Activated naive CD8-positive, alpha-beta T cell treated with anti-CD3 and anti-CD28 coated beads, Interleukin-2, amount 10 ng/mL, durations not matched to agents 7 days and 5 days (primary cell): ENCODE data around the gene HMGCL. TPM values are rescaled to one million over a fixed set of nuclear protein-coding genes. Genes with fewer than 3 reads are reported as not detected.
"Not testable (repeated sequence)": the region's sequence is repeated elsewhere in the genome, so short reads cannot be mapped to it uniquely, and the experiment has no call there.

Source experiments
- ATAC-seq: fragments of 150-1000 bp; cut with Tn5 transposase; one replicate; pipeline ENCODE4 v1.10.0; 2021; ENCODE audit warnings: low read depth, moderate library complexity
- POLR2A ChIA-PET: fragments of 350-600 bp; sonication (Branson Sonifier 250); formaldehyde crosslinking; loops from one replicate; lab custom pipeline; 2021; ENCODE audit warnings: antibody characterized with exemption; lab: Charles Lee
- DNase-seq: peaks from one replicate; pipeline ENCODE4 v3.0.0; 2021
- H3K27ac Mint-ChIP-seq: one replicate; pipeline ENCODE4 v1.8.0; 2022; ENCODE audit warnings: mild to moderate bottlenecking, mixed read lengths
- H3K27me3 Mint-ChIP-seq: one replicate; pipeline ENCODE4 v1.8.0; 2022; ENCODE audit warnings: mild to moderate bottlenecking, moderate library complexity, mixed read lengths
- H3K36me3 Mint-ChIP-seq: one replicate; pipeline ENCODE4 v1.8.0; 2021; ENCODE audit warnings: mild to moderate bottlenecking, mixed read lengths
- H3K4me1 Mint-ChIP-seq: one replicate; pipeline ENCODE4 v1.8.0; 2021; ENCODE audit warnings: mixed read lengths
- H3K4me3 Mint-ChIP-seq: one replicate; pipeline ENCODE4 v1.8.0; 2022; ENCODE audit warnings: mild to moderate bottlenecking, moderate library complexity, mixed read lengths
- H3K9me3 Mint-ChIP-seq: one replicate; pipeline ENCODE4 v1.8.0; 2021; ENCODE audit warnings: mixed read lengths
- total RNA-seq, 2 experiments: library from RNA; stranded (reverse); gene quantifications; one replicate each; pipeline ENCODE4 v1.2.3, GENCODE V29; 2021

HMGCL gene
- total RNA-seq, 2 experiments from 2014 or later = 35.4 to 37.2 TPM

DNA sequence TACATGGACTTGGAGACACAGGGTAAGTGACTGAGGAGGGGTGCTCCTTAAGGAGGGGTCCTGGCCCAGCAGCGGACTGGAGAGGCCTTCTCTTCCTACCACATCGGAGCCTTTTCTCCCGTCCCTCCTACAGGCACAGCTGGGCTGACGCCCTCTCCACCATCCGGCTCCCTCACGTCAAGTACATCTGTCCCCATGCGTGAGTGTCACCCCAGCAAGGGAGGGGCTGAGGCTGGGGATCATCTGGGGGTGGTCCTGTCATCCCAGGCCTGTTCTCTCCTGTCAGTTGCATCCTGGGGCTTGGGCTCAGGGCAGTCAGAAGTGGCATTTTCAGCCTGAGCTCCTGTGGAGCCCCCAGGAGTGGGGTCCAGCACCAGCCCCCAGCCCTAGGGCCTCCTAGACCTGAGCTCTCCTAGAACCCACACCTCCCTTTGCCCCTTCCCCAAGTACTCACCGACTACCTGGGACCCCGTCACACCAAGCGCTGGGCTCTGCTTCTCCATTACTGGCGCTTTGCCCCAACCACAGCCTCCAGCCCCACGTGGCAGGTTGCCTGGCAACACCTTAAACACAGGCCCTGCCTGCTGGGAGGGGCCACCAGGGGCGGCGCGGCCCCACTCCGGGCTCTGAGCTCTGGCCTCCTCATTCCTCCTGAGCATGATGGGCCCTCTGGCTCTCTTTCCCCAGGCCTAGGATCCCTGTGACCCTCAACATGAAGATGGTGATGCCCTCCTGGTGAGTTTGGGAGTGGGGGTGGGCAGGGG is 32.0 kb downstream of the HMGCL start:
- DNase-seq (peak; percentile 45), ATAC-seq (no peak)
- Mint-ChIP-seq H3K27me3 (no peaks in the 10 kb centered on the region), H3K36me3 (peaks cover 16% of the 10 kb centered on the region), H3K27ac (no peak overlapping the region), H3K9me3 (no peaks in the 10 kb centered on the region), H3K4me3 (peak overlapping the region; percentile 40), H3K4me1 (peaks cover 12% of the 10 kb centered on the region)
- POLR2A ChIA-PET = interaction anchor here (0.7 kb wide), 1 partner anchor 166 kb away, joined by 3 read pairs; the partner anchor contains the start of gene PNRC2

DNA sequence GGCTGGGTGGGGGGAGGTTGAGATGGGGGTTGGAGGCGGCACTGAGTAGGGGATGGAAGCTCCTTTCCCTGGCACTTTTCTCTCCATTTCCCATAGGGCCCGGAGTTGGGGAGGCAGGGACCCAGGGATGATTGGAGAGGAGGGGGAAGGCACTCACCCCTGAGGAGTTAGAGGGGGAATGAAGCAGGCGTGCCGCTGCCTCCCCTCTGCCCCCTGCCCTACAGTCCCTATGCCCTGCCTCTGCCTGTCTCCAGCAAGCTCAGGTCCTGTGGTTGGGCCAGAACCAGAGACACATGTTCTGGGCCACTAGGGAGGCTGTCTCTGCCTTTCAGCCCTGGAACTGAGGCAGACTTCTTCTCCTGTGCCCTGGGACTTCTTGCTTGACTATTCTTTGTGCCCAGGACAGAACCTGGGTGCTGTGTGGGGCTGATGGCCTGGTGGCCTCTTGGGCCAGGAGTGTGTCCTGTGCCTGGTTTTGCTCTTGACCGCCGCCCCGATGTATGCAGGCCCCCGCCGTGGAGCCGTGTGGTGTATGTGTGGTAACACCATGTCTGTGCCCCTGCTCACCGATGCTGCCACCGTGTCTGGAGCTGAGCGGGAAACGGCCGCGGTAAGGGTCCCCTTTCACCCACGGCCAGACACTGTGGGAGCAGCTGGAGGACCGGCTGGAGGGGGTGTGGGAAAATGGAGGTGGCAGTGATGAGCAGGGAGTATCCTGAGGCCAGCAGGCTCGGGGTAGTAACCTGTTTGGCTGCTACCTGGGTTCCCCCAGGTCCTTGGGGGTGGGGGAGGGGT is 32.9 kb downstream of the HMGCL start:
- no peaks in the 10 kb centered on the region for H3K9me3 Mint-ChIP-seq
- ATAC-seq (no peak), DNase-seq (no peak)
- H3K27ac Mint-ChIP-seq = peak overlapping the region; percentile 98
- peak overlapping the region; percentile 98 for H3K4me3 Mint-ChIP-seq
- peaks cover 23% of the 10 kb centered on the region for H3K36me3 Mint-ChIP-seq
- POLR2A ChIA-PET = interaction anchor here (1.3 to 3.9 kb wide), 5 partner anchors 9 to 264 kb away, joined by 3 to 62 read pairs (median 12); partner anchors contain the start of genes GALE, PITHD1, PNRC2 and RPL11
- peaks cover 12% of the 10 kb centered on the region for H3K4me1 Mint-ChIP-seq
- no peaks in the 10 kb centered on the region for H3K27me3 Mint-ChIP-seq

DNA sequence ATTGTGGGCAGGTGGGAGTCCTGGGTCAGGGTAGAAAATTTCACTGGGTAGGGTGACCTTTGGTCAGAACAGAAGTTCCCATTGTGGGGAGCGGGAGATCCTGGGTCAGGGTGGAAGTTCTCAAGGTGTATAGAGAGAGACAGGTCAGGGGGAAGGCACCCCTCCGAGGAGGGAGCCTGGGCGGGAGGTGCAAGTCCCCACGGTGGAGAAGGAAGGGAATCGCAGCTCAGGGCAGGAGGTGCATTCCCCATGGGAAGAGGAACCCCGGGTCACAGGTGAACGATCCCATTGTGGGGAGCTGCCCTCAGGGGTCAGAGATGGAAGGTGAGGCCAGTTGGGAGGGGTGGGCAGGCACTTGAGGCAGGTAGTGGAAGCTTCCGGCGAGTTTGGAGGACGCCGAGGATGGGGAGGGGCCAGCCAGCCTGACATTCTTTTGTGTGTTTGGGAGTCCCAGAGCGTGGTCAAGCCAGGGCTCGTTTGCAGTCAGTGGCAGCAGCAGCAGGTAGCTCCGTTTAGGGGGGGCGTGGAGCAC is 33.6 kb downstream of the HMGCL start:
- Mint-ChIP-seq H3K9me3 (no peaks in the 10 kb centered on the region), H3K4me3 (peak overlapping the region; percentile 98), H3K27me3 (no peaks in the 10 kb centered on the region), H3K27ac (peak overlapping the region; percentile 98), H3K4me1 (peaks cover 12% of the 10 kb centered on the region), H3K36me3 (peaks cover 28% of the 10 kb centered on the region)
- POLR2A ChIA-PET = interaction anchor here (0.7 to 3.9 kb wide), 7 partner anchors 9 to 263 kb away, joined by 3 to 62 read pairs (median 4); partner anchors contain the start of genes ELOA, GALE, HMGCL and PITHD1
- DNase-seq (peak; percentile 56), ATAC-seq (peak; percentile 37)

DNA sequence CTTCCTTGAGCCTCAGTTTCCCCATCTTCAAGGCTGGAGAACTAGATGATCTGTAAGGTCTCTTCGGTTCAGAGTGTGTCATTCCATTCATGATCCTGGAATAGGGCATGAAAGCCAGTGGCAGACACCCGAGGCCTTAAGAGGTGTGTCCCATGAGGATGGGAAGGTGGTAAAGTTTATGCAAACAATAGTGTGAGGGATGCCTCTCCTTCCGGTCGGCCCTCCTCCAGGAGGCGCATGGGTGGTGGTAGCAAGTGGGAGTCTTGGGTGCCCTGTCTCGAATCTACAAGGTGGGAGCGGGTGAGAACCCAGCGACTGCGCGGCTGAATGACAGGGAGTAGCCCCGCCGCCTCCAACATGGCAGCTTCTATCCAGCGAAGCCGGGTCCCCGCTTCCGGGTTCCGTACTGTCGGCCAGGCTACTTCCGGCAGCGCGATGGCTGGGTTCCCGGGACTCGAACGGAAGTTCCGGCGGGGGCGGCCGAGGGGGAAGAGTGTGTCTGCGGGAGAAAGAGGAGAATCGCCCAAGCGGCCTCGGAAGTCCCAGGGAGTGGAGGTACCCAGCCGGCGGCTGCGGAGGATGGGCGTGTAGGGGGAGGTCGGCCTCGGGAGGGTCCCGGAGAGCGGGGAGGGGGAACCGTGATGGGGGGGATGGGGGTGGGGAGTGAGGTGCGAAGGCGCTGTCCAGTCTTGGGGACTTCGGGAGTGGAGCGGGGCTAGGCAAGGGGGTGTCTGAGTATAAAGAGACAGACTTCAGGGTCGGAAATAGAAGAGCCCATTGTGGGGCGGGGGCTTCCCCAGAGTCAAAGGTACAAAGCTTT is 34.3 kb downstream of the HMGCL start, which contains the start of gene LYPLA2:
TSS of gene LYPLA2 (plus strand) at position 450 of the 820 bp plus-strand sequence. CDS start 1,538 bp downstream, outside the sequence.
- Mint-ChIP-seq H3K36me3 (peaks cover 31% of the 10 kb centered on the region), H3K27ac (peak within 1 kb of the TSS; percentile 98), H3K4me1 (peaks cover 12% of the 10 kb centered on the region), H3K4me3 (peak within 1 kb of the TSS; percentile 98), H3K27me3 (no peaks in the 10 kb centered on the region), H3K9me3 (no peaks in the 10 kb centered on the region)
- POLR2A ChIA-PET = interaction anchor here (0.7 to 3.9 kb wide), 8 partner anchors 10 to 263 kb away, joined by 3 to 62 read pairs (median 4); partner anchors contain the start of genes ELOA, GALE, HMGCL and PITHD1
- ATAC-seq (peak; percentile 92), DNase-seq (peak; percentile 87)

DNA sequence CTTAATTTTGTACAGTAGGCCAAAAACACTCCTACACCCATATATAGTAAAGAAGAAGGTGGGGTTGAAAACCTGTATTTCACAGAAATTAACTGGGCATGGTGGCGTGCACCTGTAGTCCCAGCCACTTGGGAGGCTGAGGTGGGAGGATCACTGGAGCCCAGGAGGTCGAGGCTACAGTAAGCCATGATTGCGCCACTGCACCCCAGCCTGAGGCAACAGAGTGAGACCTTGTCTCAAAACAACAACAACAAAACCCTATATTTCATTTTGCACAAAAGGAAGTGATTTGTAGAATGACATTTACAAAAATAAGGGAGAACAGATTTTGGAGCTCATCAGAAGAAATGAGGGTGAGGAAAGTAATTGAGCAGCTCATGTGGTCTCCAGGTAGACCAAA is 36.5 kb downstream of the HMGCL start:
- ATAC-seq = no peak
- H3K27me3 Mint-ChIP-seq = no peaks in the 10 kb centered on the region
- peaks cover 12% of the 10 kb centered on the region for H3K4me1 Mint-ChIP-seq
- DNase-seq = no peak
- no peaks in the 10 kb centered on the region for H3K9me3 Mint-ChIP-seq
- no peak overlapping the region for H3K27ac Mint-ChIP-seq
- H3K4me3 Mint-ChIP-seq = no peak overlapping the region
- POLR2A ChIA-PET = interaction anchor here (1.0 to 3.9 kb wide), 3 partner anchors 9 to 12 kb away, joined by 3 to 62 read pairs (median 4); partner anchors contain the start of genes GALE and PITHD1
- peaks cover 31% of the 10 kb centered on the region for H3K36me3 Mint-ChIP-seq

DNA sequence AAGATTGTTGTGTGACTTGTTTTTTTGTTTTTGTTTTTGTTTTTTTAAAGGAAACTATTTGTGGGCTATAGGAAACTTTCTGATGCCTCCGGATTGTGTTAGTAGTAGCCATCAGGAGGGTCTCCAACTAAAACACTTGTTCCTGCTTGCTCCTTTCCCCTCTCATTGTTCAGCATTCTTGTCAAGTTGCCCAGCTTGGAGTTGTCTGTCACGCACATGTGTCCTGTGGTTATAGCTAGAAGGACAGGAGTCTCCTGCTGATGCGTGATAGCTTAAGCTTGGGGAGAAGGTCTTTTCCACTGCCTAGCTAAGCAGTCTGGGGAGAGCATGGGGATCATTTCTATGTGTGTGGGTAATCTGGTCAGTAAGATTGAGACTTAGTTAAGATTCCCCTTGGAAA is 37.5 kb downstream of the HMGCL start:
- no peak overlapping the region for H3K27ac Mint-ChIP-seq
- H3K36me3 Mint-ChIP-seq = peaks cover 31% of the 10 kb centered on the region
- H3K4me3 Mint-ChIP-seq = no peak overlapping the region
- DNase-seq (no peak), ATAC-seq (no peak)
- POLR2A ChIA-PET = interaction anchor here (1.0 to 1.4 kb wide), 2 partner anchors 11 to 13 kb away, joined by 3 to 4 read pairs; partner anchors contain the start of gene GALE
- no peaks in the 10 kb centered on the region for H3K27me3 Mint-ChIP-seq
- no peaks in the 10 kb centered on the region for H3K9me3 Mint-ChIP-seq
- peaks cover 9% of the 10 kb centered on the region for H3K4me1 Mint-ChIP-seq

DNA sequence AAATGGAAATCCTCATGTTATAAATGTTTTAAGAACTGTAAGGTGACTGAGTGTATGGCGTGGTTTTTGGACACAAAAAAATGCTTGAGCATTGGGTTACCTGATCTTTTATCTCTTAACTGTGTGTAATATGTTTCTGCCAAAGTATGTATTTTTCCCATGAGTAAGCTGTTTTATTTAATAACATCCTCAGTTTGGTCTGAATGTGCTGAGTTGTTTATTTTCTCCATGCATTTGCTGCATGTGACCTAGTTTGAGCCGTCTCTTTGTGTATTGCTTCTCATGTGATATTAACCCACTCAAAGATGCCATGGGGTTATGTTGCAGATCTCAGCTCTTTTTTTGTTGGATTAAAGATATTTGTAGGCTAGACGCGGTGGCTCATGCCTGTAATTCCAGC is 40.4 kb downstream of the HMGCL start:
- no peak for ATAC-seq
- no peak for DNase-seq
- peaks cover 30% of the 10 kb centered on the region for H3K36me3 Mint-ChIP-seq
- peaks cover 8% of the 10 kb centered on the region for H3K4me1 Mint-ChIP-seq
- POLR2A ChIA-PET = no interaction called here
- no peaks in the 10 kb centered on the region for H3K9me3 Mint-ChIP-seq
- no peak overlapping the region for H3K27ac Mint-ChIP-seq
- H3K4me3 Mint-ChIP-seq = no peak overlapping the region
- no peaks in the 10 kb centered on the region for H3K27me3 Mint-ChIP-seq

DNA sequence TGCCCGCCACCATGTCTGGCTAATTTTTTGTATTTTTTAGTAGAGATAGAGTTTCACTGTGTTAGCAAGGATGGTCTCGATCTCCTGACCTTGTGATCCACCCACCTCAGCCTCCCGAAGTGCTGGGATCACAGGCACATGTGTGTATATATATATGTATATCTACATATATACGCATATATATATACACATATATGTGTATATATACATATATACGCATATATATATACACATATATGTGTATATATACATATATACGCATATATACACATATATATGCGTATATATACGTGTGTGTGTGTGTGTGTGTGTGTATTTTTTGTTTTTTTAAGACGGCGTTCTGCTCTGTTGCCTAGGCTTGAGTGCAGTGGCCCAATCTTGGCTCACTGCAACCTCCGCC is 42.1 kb downstream of the HMGCL start:
- not testable (repeated sequence) for H3K4me3 Mint-ChIP-seq, H3K9me3 Mint-ChIP-seq, H3K27ac Mint-ChIP-seq, DNase-seq, H3K27me3 Mint-ChIP-seq, ATAC-seq
- POLR2A ChIA-PET = interaction anchor here (1.7 kb wide), 1 partner anchor 170 kb away, joined by 3 read pairs; no protein-coding TSS in a partner anchor
- Mint-ChIP-seq H3K4me1 (peaks cover 16% of the 10 kb centered on the region), H3K36me3 (peaks cover 24% of the 10 kb centered on the region)

DNA sequence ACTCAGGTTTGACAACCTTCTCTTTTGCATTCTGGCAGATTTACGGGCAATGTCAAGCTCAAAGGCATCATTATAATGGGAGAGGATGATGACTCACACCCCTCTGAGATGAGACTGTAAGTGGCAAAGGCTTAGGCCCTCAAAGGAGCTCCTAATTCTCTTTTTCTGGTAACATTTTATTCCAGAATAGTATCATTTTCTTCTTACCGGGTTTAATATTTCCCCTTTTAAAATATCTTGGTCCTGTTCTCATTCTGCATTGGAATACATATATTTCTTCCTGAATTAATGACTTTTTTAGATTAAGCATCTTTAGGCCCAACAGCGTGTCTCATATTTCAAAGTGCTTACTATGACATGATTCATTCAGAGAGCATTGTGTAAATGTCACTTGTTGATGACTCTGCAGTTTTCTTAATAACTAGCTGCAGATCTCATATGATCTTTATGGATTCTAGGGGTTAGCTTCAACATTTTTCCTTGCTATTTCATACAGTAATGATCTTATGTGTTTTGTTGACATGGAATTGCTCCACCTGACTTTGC is 45.3 kb downstream of the HMGCL start:
- POLR2A ChIA-PET = interaction anchor here (0.7 to 5.3 kb wide), 6 partner anchors 11 to 129 kb away, joined by 3 to 62 read pairs (median 4); partner anchors contain the start of genes ELOA, GALE, HMGCL and LYPLA2
- H3K27ac Mint-ChIP-seq = peak overlapping the region; percentile 83
- DNase-seq (no peak), ATAC-seq (no peak)
- H3K4me1 Mint-ChIP-seq = peaks cover 30% of the 10 kb centered on the region
- H3K4me3 Mint-ChIP-seq = peak overlapping the region; percentile 93
- peaks cover 7% of the 10 kb centered on the region for H3K36me3 Mint-ChIP-seq
- no peaks in the 10 kb centered on the region for H3K9me3 Mint-ChIP-seq
- no peaks in the 10 kb centered on the region for H3K27me3 Mint-ChIP-seq

DNA sequence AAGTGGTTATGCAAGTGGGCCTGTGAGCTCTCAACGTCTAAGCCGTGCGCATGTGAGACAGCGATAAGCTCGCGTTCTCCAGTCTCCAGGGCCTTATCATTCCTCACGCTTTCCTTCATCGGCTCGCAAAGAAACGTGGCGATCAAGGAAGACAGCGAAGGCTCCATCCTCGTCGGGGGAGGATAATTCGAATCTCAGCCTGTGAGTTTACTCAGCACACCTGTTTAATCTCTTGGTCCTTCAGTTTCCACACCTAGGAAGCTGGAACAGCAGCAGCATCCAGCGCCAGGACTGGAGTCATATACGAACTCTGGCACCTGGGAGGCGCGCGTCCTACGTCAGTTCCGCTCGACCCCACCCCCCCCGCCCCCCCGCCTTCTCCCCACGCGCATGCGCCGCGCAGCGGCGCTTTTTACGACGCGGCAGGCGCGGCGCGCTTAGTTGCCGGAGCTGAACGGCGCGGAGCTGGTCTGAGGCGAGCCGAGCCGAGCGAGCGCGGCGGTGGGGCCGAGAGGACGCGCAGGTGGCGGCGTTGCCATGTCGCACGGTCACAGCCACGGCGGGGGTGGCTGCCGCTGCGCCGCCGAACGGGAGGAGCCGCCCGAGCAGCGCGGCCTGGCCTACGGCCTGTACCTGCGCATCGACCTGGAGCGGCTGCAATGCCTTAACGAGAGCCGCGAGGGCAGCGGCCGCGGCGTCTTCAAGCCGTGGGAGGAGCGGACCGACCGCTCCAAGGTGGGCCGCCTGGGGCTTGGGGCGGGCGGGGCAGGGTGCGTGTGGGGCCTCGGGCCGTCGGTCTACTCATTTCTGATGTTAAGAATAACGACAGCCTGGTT is 47.0 kb downstream of the HMGCL start, which contains the start of gene PITHD1:
TSS of gene PITHD1 (plus strand) at position 440 of the 836 bp plus-strand sequence. CDS start at position 538, 98 bp downstream.
- POLR2A ChIA-PET = interaction anchor here (0.8 to 5.3 kb wide), 13 partner anchors 13 to 434 kb away, joined by 3 to 62 read pairs (median 6); partner anchors contain the start of genes ELOA, GALE, HMGCL and HNRNPR
- Mint-ChIP-seq H3K27me3 (no peaks in the 10 kb centered on the region), H3K27ac (peak within 1 kb of the TSS; percentile 95), H3K36me3 (peaks cover 6% of the 10 kb centered on the region), H3K9me3 (no peaks in the 10 kb centered on the region), H3K4me1 (peaks cover 41% of the 10 kb centered on the region), H3K4me3 (peak within 1 kb of the TSS; percentile 93)
- ATAC-seq = peak; percentile 91
- DNase-seq = peak; percentile 90

DNA sequence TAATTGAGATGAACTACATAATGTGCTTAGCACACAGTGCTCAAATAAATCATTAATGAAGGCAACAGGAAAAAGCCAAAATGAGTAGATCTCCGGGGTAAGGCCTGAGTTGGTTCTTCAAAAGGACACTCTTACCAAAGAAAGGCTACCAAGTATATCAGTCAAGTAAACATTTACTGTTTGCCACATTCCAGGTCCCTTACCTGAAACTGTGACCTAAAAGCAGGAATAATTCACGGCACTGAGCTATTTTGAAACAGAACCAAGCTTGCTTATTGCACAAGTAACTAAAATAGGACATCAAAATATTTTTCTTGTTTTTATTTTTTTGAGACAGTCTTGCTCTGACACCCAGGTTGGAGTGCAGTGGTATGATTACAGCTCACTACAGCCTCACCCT is 49.0 kb downstream of the HMGCL start:
- no peaks in the 10 kb centered on the region for H3K27me3 Mint-ChIP-seq
- POLR2A ChIA-PET = interaction anchor here (1.1 to 1.5 kb wide), 2 partner anchors 25 to 204 kb away, joined by 3 read pairs; partner anchors contain the start of gene SRSF10
- no peak overlapping the region for H3K27ac Mint-ChIP-seq
- H3K4me3 Mint-ChIP-seq = no peak overlapping the region
- DNase-seq (no peak), ATAC-seq (no peak)
- H3K36me3 Mint-ChIP-seq = peaks cover 4% of the 10 kb centered on the region
- H3K9me3 Mint-ChIP-seq = no peaks in the 10 kb centered on the region
- H3K4me1 Mint-ChIP-seq = peaks cover 39% of the 10 kb centered on the region
